GM19043 (cell line): ENCODE results near the gene RNF214.
"Not testable (repeated sequence)": the region's sequence is repeated elsewhere in the genome, so short reads cannot be mapped to it uniquely, and the experiment has no call there.

Experiments
- ATAC-seq: cut with Tn5 transposase; IDR thresholded peaks from one replicate; pipeline ENCODE4 v1.9.1; 2021; ENCODE audit warnings: low read depth; ENCODE audit not compliant: unreplicated experiment

The RNF214 gene

DNA sequence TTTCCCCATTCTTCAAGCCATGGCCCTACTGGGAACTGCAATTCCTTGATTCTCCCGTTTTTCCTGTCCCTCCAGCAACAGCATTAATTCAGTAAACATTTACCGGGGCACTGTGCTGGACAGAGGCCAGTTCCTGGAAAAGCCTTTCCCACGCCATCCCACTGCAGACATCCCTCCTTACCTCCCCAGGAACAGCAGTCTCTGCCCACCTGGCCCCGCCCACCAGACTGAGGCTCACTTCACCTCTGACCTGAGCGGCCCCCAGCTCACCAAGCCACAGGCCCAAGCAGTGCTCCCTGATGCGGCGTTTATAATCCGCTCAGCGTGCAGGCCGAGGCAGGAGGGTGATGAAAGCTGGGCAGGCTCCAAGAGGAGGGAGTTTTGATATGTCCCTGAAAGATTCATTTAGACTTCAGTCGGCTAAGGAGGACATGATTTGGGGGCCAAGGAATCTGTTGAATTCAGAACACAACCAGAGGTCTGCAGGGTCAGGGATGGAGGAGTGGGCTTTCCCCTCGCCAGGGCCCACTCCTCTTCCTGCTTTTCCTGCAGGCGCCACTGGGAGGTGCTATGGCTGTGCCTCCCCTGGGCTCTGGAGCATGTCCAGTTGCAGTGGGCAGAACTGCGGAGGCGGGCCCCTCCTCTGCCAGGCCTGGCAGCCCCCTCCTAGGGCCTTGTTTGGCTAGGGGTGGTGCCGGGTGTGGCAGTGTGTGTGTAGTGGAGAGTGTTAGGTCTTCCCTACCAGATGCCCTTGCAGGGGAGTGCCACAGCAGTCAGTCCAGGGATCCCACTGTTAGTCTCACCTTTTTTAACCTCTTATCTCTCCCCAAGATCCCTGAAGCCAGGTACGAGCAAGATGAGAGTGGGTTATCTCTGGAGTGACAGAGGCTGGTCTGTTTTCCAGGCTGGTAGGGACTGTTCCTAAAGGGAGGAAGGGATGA is 34.7 kb upstream of the RNF214 start:
- ATAC-seq = no peak

DNA sequence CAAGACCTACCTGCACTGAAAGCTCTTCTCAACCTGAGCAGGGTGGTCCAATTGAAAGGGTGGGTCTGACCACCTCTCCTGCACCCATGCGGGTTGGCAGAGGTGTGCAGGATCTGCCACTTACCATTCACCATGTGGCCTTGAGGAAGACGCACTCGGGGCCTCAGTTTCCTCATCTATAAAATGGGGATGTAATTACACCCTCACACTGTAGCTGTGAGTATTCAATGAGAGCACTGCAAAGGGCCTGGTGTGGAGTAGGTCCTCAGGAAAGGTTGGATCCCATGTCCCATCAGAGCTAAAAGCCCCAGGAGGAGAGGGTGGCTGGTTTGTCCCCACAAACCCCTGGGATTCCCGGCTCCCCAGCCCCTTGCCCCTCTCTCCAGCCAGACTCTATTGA is 33.9 kb upstream of the RNF214 start:
- ATAC-seq = no peak

DNA sequence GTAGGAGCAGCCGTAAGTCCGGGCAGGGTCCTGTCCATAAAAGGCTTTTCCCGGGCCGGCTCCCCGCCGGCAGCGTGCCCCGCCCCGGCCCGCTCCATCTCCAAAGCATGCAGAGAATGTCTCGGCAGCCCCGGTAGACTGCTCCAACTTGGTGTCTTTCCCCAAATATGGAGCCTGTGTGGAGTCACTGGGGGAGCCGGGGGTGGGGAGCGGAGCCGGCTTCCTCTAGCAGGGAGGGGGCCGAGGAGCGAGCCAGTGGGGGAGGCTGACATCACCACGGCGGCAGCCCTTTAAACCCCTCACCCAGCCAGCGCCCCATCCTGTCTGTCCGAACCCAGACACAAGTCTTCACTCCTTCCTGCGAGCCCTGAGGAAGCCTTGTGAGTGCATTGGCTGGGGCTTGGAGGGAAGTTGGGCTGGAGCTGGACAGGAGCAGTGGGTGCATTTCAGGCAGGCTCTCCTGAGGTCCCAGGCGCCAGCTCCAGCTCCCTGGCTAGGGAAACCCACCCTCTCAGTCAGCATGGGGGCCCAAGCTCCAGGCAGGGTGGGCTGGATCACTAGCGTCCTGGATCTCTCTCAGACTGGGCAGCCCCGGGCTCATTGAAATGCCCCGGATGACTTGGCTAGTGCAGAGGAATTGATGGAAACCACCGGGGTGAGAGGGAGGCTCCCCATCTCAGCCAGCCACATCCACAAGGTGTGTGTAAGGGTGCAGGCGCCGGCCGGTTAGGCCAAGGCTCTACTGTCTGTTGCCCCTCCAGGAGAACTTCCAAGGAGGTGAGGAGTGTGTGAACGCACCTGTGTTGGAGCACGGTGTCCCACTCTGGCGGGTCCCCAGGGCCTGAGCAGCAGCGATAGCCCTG is 33.2 kb upstream of the RNF214 start, which contains the start of gene TAGLN:
Gene TAGLN (plus strand): TSS at position 318 of the 863 bp plus-strand sequence. CDS start 3,644 bp downstream, outside the sequence.
- no peak for ATAC-seq

DNA sequence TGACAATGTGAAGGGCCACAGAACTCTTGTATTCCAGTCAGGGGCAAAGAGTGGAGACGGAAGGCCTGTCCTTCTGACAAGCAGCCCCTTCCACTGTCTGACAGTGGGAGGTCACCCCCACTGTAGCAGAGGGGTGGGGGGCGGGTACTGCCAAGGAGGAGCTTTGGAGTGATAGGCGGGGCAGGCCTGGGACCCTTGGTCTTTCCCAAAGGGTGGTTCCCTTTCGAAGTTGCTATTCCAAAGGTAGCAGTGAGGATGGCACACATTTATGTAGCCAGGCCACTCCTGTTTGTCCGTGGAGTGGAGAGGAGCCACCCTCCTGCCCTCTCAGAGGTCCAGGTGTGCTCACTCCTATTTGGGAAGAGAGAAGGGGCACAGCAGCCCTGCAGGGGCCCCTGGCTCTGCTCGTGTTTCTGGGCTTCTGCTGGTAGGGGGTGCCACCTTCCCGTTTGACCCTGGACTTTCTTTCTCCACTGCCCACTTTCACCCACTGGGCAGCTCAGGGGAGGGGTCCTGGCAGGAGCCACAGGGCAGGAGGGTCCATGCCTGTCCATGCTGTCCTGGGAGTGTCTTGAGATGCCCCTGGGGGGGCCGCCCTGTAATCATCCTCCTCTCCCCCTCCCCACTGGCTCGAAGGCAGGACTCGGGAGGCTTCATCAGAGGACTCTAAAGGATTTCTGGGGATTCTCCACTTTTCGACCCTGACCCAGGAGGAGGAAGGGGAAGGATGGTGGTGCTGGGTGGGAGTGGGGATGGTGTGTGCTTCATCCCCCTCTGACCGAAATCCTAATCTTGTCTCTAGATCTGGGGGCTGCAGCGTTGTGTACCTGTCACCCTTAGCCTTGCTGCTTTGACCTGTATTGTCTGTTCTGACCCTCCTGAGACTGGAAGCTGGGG is 32.3 kb upstream of the RNF214 start:
- no peak for ATAC-seq

DNA sequence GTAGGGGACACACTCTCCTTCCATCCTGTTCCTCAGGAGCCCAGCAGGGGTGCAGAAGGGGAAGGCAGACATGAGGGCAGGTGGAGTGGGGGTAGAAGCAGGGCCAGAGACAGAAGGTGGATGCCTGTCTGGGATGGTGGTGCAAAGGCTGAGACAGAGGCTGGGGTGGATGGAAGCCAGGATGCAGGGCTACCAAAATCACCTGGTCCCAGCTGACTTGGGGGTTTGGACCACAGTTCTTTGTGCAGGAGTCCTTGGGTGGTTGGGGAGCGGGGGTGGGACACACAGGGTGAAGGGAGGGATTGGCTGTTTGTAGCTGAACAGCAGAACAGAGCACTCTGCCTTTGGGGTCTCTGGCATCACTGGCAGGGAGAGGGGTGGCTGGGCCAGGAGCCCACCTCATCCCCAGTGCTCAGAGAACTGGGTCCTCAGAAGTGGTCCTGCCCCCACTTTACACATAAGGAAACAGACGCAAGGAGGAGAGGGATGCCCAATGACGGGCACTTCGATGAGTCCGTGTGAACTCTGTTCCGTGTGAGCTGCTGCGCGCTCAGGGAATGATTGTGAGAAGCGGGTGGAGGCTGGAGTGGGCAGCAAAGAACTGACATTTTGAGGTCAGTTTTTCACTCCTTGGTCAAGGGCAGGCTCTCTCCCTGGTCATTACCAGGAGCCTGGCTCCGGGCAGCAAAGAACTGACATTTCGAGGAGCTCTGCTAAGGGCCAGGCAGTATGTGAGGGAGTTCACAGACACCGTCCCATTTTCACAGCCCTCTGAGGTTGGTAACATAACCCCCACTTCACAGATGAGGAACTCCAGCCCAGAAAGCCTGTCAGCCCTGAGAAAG is 31.4 kb upstream of the RNF214 start:
- ATAC-seq = no peak

DNA sequence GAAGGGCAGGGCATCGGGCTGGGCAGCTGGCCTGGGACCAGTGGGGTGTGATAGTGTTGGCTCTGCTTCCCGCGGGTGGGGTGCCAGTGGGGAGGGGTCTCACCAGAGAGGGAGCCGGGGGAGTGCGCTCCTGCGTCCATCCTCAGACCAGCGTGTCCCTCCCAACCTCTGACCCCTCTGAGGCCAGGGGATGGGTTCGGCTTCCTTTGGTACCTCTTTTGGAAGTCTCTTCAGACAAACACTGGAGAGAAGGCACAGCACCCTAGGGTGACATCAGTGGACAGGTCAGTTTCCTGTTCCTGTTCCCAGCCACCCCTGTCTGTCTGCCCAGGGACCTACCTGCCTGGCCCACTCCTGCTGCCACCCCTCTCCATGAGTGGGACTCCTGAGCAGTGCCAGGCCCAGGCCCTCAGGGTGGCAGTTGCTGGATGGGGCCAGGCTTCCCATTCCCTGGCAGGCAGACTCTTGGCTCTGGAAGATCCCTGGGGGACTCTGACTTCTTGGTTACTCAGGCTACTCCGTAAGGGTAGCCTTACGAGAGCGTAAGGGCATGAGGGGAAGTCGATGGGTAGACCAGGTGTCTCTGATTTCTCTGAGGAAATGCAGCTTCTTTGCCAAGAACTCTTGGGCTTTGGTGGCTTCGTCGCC is 30.7 kb upstream of the RNF214 start:
- no peak for ATAC-seq

DNA sequence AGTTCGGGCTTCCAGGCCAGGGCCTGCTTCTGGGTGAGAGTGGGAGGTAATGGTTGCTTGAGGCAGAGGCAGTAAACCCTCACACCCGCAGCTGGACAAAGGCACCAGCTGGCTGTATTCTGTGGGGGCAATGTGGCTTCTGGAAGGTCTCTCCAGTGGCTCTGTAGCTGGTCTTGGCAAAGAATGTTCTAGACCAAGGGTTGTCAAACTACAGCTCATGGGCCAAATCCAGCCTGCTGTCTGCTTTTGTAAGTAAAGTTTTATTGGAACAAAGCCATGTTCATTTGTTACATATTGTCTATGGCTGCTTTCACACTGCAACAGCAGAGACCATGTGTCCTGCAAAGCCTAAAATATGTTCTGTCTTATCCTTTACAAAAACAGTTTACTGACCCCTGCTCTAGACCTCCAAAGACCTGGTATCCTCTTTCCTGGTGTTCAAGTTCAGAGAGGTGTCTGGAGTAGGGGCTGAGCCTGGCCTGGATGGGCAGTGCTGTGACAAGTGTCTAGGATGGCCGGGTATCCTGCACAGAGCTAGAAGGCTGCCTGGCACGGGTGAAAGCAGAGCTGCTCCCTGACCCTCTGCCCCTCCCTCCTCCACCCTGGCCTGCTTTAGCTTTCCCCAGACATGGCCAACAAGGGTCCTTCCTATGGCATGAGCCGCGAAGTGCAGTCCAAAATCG is 29.9 kb upstream of the RNF214 start:
- ATAC-seq = no peak

DNA sequence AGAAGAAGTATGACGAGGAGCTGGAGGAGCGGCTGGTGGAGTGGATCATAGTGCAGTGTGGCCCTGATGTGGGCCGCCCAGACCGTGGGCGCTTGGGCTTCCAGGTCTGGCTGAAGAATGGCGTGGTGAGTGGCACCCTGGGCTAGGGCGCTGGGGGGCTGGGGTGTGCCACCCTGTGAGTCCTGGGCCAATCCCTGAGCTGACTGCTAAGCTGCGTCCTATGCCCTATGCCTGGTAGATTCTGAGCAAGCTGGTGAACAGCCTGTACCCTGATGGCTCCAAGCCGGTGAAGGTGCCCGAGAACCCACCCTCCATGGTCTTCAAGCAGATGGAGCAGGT is 29.4 kb upstream of the RNF214 start:
- no peak for ATAC-seq

DNA sequence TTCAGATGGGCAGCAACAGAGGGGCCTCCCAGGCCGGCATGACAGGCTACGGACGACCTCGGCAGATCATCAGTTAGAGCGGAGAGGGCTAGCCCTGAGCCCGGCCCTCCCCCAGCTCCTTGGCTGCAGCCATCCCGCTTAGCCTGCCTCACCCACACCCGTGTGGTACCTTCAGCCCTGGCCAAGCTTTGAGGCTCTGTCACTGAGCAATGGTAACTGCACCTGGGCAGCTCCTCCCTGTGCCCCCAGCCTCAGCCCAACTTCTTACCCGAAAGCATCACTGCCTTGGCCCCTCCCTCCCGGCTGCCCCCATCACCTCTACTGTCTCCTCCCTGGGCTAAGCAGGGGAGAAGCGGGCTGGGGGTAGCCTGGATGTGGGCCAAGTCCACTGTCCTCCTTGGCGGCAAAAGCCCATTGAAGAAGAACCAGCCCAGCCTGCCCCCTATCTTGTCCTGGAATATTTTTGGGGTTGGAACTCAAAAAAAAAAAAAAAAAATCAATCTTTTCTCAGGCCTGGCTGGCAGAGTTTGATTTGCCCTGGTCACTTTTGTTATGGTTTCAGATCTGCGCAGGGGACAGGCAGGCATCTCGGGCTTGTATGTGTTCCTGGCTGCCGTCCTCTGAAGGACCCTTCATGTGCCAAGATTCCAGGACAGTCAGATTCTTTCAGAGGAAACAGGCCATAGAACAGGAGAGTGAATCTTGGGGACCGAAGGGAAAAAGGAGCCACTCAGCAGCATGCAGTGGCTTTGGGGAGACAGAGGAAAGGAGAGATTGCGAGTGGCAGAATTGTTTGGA is 28.0 kb upstream of the RNF214 start:
- no peak for ATAC-seq

DNA sequence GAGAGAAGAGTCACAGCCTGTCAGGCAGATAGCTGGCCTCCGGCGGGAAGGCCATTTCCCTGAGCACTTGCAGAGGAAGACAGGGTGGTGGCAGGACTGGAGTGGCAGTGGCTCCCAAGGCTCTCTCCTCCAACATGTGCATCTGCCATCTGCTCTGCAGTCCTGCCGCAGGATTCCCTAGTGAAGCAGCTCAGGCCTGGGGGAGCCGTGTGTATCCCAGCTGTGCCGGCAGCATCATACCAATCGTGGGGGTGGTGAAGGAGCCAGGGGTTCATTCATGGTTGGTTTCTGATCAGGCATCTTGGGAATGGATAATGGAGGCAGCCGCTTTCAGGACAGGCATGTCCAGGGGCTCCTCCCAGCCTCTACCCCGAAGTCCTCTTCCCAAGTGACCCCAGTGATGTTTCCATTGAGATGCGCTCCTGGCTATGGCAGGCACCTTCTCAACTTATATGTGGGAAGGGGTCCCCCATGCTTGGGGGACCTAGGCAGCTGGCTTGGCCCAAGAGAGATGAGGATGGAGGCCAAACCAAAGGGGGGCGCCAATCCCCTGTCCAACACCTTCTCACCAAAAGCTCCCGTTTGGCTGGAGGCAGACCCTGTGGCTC is 27.2 kb upstream of the RNF214 start:
- no peak for ATAC-seq

DNA sequence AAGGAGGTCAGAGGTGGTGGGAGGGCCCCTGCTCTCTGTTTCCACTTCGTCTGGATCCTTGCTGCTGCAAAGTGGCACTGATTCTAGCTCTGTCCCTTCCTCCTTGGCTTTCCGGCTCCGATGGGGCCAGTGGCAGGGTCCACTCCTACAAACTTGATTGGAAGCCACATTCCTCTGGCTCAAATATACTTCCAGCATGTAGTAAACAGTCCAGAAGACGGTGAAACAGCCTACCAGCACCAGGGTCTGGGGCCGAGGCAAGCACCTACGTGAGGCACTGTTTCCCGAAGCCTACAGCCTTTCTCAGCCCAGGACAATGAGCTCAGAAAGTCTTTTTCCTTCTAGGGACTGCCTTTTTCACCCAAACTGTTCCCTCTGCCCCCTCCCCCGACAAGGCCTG is 26.4 kb upstream of the RNF214 start:
- ATAC-seq = not testable (repeated sequence)

DNA sequence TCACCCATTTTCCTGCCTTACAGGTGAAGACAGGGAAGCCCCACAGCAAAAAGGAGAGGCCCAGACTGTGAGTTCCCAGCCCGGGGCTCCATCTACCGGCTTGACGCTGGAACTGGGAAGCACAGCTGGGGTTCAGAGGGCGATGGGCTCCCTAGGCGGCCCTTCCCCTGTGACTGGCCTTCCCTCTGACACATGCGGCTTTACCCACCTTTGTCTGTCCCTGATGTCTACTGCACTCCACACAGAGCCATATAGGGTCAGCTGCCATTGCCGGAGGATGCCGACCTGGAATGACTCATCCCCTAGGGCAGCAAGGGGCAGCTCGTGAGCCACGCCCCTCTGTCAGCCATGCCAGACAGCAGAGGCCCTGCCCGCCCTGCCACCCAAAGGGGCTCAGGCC is 25.6 kb upstream of the RNF214 start:
- ATAC-seq = not testable (repeated sequence)

DNA sequence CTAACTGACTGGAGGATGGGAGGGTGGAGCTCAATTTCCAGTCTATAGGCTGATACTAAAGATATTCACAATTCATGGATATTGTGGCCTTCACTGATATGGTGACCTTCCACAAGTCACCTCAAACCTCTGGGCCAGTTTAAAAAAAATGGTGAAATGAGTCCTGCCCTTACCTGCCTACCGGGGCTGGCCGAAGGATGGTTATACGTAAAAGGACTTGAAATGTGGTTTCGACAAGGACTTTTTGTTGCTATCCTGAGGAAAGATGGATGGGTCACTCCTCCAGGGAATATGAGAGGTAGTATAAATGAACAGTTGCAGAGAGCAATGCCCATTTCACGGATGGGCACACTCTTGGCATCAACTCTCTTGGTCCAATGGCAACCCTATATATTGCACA is 25.0 kb upstream of the RNF214 start:
- not testable (repeated sequence) for ATAC-seq

DNA sequence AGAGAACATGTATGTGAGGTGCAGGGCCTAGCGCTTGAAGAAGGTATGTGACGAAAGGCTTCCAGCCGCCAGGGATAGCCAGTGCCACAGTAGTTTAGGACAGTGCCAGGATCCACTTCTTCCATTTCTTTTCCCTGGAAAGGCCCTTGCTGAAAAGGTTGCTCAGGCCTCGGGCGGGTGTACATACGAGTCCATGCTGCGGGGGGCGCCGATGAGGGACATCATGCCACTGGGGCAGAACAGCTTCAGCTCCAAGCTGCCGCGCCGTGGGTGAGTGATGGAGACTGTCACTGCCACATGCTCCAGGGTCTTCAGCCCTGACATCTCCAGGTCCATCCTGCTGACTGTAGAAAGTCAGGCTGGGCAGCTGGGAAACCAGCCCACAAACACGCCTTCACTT is 23.8 kb upstream of the RNF214 start:
- not testable (repeated sequence) for ATAC-seq

DNA sequence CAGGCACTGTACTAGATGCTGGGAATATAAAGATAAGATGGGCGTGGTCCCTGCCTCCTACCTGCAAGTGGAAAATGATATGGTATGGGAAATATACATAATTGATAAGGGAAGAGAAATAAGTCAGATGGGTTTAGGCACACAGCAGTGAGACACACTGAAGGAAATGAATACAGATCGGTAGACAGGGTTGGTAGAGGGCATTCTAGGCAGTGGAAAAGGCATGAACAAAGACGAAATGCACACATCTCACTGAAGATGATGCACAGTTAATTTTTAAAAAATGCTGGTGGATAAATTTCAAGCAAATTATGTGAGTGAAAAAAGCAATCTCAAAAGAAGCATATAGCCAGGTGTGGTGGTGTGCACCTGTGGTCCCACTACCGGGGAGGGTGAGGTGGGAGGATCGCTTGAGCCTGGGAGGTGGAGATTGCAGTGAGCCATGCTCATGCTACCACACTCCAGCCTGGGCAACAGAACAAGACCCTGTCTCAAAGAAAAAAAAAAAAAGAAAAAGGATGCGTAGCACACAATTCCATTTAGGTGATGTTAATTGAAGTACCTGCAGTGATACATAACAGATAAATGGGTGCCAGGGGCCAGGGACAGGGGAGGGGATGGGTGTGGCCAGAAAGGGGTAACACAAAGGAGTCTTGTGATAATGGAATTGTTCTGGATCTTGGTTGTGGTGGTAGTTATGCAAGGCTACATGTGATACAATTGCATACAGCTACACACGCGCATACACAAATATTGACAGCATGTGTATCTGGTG is 22.9 kb upstream of the RNF214 start:
- not testable (repeated sequence) for ATAC-seq

DNA sequence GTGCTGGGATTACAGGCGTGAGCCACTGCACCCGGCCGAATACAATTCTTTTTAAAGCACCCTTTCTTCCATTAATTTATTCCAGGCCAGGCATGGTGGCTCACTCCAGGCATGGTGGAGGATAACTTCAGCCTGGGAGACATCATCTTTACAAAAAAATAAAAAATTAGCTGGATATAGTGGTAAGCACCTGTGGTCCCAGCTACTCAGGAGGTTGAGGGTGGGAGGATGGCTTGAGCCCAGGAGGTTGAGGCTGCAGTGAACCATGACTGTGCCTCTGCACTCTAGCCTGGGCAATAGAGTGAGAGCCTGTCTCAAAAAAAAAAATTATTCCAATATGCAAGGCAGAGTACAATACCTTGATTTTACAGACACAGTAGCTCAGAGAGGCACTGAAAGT is 21.9 kb upstream of the RNF214 start:
- no peak for ATAC-seq
